Hepatocyte (in vitro differentiated cells): ENCODE results near the gene OSBPL3.

Source experiments
- CTCF ChIP-seq: fragments of 200-600 bp; sonication (generic); IDR thresholded peaks from 2 replicates; pipeline ENCODE4 v1.5.1; 2016; ENCODE audit warnings: antibody characterized with exemption, mild to moderate bottlenecking; ENCODE audit not compliant: poor library complexity
- EZH2phosphoT487 ChIP-seq: fragments of 200-600 bp; sonication (generic); IDR thresholded peaks from one replicate; pipeline ENCODE4 v1.6.1; 2018; ENCODE audit warnings: antibody characterized with exemption, mild to moderate bottlenecking, low read depth, moderate library complexity; ENCODE audit not compliant: unreplicated experiment, severe bottlenecking

- TF ChIP-seq EZH2phosphoT487: no peak
- TF ChIP-seq CTCF: no peak
Measured at GRCh38 chr7:24778543-24779282, 201.3 kb downstream of the OSBPL3 start.
